Fibroblast of skin of scalp (primary cell): ENCODE measurements around the gene DUSP7.
"Not testable (repeated sequence)": the region's sequence is repeated elsewhere in the genome, so short reads cannot be mapped to it uniquely, and the experiment has no call there.

Source experiments
- DNase-seq: peaks from one replicate; pipeline ENCODE4 v3.0.0-alpha.2; 2013

The DUSP7 gene

DNA sequence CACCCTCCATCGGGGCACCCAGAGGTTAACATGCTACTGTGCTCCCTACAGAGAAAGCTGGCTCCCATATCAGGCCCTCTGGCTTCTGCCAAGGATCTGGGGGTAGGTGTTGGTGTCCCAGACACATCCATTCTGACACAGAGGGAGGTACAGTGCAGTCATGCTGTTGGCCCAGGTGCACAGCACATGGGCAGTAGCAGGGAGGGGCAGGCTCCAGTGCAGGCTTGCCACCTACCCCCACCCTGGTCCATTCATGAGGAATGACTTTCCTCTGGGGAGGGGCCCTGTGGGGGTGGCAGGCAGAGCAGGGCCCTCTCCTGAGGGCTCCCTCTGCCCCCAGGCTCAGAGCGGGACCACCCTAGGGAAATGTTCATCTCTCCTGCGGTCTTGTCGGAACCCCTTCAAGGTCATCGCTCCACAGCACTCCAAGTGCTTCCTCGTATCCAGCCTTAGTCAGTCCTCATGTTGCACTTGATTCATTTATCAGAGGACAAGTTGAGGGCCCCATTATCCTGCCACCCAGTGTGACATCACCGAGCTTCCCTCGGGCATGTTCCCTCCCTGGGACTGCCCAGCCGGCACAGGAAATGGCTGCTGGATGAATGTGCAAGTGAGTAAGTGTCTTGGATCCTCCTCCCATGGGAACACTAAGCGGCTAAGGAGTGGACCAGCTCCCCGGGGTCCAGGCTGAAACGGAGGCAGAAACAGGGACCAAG, 10.0 kb downstream of the DUSP7 start:
- peak; percentile 99 for DNase-seq

DNA sequence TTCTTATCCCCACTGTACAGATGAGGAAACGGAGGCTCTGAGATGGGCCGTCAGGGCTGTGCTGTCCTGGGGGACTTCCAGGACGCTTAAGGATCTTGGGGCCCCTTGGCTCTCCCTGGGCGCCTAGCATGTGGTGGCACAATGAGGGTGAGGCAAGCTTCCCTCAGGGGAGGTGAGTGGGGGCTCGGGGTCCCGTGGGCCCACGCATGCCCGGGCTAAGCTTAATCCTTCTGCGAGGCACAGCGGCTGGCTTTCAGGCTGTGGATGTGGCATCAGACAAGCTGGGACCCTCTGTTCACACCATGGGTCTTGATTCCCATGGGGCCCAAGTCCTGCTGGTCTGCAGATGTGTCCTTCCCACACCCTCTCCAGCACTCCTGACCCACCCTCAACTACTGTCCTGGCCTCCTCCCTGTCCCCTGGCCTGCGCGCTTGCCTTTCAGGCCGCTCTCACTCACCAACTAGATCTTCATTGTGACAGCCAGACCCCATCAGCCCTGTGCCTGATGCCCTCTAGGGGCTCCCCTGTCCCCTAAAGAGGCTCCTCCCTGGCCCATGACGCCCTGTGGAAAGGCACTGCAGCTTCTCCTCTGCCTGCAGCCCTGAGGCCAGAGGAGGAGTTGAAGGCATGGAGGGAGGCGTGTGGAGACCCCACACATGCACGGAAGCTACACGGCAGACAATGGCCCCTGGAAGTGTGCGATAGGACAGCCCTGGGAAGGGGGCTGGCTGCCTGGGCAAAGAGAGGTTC, 11.3 kb downstream of the DUSP7 start:
- no peak for DNase-seq

DNA sequence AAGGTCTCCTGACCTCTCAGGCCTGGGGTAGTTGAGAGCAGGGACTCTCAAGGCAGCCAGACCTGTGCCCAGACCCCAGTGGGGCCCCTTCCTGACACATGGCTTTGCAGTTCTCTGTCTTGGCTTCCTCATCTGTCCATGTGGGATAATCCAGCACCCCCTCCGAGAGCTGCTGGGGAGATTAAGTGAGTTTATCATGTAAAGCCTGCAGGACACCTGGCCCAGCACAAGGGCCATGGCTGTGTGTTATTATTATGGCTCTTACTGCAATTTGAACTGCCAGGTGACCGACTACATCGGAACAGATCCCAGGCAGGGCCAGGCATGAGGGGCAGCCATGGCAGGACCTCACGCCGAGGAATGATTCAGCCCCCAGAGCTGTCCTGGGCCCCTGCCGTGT, 12.6 kb downstream of the DUSP7 start:
- DNase-seq = no peak

- not testable (repeated sequence) for DNase-seq
Observed at GRCh38 chr3:52043039-52043438, 13.3 kb downstream of the DUSP7 start.

DNA sequence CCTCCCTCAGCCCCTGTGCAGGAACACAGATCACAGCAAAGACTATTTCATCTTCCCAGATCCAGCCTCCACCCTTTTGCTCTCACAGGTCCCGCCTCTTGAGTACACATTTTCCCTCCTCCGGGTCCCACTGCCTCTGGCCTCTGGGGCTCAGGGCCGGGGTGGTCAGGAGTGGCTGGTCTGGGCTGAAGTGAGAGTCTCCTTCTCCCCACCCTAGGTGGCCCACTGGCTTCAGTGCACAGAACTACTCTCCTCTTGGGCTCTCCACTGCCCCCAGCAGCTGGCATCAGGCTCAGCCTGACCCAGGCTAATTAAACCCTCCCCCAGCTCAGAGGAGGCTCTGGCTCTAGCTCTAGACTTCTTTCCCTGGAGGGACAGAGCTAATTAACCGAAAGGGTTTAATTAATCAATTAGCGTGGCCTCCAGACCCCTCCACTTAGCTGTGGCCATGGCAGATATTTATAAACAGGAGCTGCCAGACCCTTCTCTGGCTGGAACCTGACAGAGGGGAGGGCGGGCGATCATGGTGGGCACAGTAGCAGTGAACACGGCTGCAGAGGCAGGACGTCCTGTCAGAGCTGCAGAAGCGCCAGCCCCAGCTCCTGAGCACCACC, 15.1 kb downstream of the DUSP7 start:
- DNase-seq = no peak

DNA sequence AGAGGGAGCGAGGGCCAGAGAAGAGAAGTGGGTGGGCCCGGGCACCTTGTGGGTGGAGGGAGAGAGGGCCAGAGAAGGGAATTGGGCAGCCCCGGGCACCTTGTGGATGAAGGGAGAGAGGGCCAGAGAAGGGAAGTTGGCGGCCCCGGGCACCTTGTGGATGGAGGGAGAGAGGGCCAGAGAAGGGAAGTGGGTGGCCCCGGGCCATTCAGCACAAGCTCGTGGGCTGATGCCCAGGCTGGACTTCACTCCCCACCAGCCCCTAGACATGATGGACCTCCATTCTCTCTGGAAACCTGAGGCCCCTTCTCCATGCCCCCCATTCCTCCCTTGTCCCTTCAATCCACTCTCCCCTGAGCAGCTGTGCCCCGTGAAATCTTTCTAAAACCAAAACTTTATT, 15.8 kb downstream of the DUSP7 start:
- DNase-seq = no peak

DNA sequence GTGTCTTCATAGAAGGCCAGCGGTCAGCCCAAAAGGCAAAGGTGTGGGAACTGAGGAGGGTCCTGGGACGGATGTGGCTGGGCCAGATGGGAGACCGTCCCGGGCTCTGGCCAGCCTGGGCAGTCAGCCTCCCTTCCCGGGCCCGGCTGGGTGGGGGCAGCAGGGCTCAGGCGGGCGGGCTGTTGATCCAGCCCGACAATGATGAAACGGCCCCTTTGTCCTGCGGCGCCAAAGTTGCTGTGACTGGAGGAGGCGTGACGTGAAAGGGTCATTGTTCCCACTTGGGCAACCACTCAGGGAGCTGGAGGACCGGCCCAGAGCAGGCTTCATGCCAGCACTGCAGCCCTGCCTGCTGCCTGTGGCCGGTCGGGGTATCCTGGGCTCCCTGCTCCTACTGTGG, 16.5 kb downstream of the DUSP7 start:
- DNase-seq = no peak

DNA sequence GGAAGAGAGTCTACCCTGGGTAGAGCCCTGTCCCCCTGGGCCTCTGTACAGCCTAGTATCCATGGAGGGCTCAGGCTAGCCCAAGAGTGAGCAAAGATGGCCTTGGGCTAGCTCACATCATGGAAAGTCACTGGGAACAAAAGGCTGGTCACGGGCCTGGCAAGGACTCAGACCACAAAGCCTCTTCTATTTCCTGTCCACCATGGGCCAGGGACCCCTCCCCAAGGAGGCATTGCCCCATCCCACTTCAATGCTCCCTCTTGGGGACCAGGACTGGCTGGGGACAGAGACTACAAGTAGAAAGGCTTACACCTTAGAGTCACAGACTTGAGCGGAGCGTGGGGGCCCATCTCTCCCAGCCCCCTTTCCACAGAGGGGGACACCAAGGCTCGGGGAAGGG, 16.9 kb downstream of the DUSP7 start:
- DNase-seq = no peak

DNA sequence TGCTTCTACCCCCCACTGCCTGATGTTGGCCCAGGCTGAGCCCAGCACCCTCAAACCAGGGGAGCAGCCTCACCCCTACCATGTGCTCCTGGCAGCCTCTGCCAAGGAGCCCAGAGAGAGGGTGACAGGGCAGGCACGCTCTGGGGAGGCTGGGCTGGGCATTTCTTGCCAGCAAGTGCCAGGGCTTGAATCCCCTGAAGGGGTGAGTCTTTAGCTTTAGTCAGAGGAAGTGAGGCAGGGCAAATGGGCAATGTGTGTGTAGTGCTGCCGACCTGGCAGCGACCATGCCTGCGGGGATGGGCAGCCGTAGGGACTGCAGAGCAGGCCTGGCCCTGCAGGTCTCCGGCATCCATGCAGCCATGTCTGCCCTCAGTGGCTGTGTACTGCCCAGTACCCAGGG, 18.1 kb downstream of the DUSP7 start:
- DNase-seq = no peak

DNA sequence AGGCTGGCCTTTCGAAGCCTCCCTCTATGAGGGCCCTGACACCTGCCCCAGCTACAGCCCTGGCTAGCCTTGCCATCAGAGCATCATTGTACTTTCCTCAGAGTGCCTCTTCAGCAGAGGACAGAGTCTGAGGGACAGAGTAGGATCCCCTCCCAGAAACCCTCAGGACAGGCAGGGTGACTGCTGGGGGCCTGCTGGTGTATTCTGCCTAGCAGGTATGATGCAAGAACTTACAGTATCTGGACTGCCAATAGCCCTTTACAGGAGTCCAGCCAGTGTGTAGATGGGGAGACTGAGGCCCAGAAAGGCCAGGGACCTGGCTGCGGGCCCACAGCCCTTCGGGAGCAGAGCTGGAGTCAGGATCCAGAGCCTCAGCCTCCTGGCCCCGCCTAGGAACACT, 19.1 kb downstream of the DUSP7 start:
- no peak for DNase-seq

DNA sequence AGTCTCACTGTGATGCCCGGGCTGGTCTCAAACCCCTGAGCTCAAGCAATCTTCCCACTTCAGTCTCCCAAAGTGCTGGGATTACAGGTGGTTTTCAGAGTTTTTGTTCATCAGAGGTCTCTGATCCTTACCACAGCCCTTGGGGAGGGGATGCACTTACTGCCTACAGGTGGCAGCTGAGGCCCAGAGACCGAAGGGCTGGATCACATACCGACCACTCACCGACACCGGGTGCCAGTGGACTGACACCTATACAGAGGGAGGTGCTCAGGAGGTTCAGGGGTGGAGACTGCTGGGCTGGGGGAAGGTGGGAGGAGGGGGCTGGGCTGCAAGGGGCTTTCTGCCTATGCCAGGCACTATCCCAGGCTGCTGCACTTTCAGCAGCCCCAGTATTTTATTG, 19.5 kb downstream of the DUSP7 start:
- DNase-seq = no peak

DNA sequence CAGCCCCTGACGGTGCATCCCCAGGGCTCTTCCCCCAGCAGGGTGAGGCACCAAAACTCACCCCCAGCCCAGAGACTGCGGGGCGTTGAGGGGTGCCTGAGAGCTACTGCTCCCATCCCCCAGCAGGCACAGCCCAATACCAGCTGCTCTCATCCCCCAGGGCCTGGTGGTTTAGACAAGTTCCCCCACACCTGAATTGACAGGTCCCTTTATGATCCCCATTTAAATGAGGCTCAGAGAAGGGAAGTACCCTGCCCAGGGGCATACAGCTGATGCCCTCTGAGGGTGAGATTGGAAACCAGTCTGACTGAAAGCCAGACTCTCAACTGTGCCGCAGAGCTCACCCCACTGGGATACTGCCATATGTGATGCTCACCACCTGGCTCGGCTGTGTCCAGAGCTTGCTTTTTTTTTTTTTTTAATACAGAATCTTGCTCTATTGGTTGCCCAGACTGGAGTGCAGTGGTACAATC, 20.1 kb downstream of the DUSP7 start:
- no peak for DNase-seq

GRCh38 chr3:52034651-52035050, 21.7 kb downstream of the DUSP7 start:
- no peak for DNase-seq

- no peak for DNase-seq
Observed at GRCh38 chr3:52034212-52034611, 22.2 kb downstream of the DUSP7 start.

- not testable (repeated sequence) for DNase-seq
Observed at GRCh38 chr3:52033748-52034147, 22.6 kb downstream of the DUSP7 start.

DNA sequence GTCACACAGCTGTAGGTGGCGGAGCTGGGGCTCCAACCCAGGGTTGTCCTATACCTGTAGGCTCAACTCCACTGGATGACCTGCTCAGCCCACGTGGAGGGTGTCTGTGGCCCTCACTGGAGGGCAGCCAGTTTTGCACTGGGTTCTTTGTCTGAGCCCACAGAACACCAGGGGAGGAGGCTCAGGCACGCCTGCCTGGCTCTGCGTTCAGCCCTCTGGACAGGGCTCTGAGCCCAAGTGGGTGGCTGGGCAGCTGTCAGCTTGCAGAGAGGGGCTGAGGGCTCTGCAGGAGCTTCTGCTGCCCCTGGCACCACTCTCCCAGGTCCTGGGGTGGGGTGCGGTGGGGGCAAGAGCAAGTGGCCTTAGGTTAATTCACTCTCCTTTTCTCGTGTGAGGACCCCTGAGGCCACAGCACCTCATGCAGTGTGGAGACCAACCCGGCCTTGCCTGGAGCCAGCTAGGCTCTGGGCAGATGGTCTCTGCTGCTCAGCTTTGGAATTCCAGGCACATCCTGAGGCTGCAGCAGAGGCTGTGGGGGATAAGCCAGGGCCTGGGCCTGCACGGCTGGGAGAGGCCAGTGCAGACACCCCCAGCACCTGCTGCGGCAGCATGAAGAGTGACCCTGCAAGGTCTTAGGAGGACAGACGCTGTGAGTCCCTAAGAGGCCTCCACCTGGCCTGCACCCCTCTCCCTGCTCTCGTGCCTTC, 23.5 kb downstream of the DUSP7 start:
- no peak for DNase-seq

GRCh38 chr3:52031896-52032295, 24.5 kb downstream of the DUSP7 start:
- DNase-seq = no peak

- DNase-seq = no peak
Observed at GRCh38 chr3:52030714-52031310, 25.6 kb downstream of the DUSP7 start.

- no peak for DNase-seq
Observed at GRCh38 chr3:52029535-52029934, 26.8 kb downstream of the DUSP7 start.

DNA sequence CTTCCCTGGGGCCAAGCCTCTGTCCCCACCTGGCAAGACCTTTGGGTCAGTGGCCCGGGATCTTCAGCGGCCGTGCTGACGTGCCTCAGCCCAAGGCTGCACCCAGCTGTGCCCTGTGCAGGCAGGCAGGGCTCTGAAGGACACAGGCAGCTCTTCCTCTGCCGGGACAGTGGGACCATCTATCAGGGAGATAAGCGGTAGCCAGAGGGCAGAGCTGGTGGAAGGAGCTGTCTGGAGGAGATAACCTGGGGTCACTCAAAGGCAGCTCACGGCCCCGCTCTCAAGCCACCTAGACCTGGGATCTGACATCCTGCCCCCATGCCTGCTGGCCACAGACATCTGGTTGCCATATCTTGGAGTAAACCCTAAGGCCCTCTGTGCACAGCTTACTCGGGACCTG, 27.3 kb downstream of the DUSP7 start:
- no peak for DNase-seq

- no peak for DNase-seq
Observed at GRCh38 chr3:52028572-52028971, 27.8 kb downstream of the DUSP7 start.

DNA sequence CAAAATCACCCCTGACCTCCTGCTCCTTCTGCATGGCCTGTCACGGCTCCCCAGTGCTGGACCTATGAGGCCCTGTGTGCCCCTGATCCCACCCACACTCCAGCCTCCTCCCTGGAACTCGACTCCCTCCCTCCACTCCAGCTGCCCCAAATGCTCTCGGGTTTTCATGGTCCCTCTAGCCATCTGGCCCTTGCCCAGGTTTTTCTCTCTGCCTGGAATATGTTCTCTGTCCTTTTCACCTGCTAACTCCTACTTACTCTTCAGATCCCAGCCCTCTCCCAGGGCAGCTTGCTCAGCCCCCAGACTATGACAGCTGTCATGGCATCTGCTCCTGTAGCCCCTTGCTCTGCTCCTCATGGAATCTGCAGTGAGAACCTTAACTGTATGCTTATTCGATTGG, 30.3 kb downstream of the DUSP7 start:
- no peak for DNase-seq

DNA sequence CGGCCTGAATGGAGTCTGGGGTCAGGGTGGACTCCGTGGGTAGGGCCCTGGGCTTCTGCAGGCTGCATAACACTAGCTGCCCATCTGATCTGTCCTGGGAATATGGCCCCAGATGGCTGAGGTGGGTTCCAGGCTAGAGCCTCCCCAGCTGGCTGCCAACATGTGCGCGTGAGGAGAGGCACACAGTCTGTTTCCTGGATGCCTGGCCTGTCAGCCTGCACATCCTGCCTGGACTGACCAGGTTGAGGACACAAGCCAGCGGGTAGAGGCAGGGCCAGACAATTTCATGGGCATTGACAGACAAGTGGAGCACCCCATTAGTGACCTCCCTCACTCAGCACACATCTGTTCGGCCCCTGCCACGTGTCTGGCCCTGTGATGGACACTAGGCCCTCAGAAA, 30.9 kb downstream of the DUSP7 start:
- DNase-seq = peak; percentile 34
